HCT116 (cell line): Measurements from ENCODE around the gene PEX11A.

Source experiments
- EZH2 ChIP-seq: fragments of 200-600 bp; sonication (generic); IDR thresholded peaks from 2 replicates; pipeline ENCODE4 v1.6.1; 2017; ENCODE audit warnings: antibody characterized with exemption, mixed run types
- POLR2A ChIP-seq: IDR thresholded peaks from 2 replicates; pipeline ENCODE4 v1.7.0; 2011; ENCODE audit warnings: borderline replicate concordance; ENCODE audit not compliant: insufficient read depth, insufficient read length; ENCODE audit errors: extremely low read depth

DNA sequence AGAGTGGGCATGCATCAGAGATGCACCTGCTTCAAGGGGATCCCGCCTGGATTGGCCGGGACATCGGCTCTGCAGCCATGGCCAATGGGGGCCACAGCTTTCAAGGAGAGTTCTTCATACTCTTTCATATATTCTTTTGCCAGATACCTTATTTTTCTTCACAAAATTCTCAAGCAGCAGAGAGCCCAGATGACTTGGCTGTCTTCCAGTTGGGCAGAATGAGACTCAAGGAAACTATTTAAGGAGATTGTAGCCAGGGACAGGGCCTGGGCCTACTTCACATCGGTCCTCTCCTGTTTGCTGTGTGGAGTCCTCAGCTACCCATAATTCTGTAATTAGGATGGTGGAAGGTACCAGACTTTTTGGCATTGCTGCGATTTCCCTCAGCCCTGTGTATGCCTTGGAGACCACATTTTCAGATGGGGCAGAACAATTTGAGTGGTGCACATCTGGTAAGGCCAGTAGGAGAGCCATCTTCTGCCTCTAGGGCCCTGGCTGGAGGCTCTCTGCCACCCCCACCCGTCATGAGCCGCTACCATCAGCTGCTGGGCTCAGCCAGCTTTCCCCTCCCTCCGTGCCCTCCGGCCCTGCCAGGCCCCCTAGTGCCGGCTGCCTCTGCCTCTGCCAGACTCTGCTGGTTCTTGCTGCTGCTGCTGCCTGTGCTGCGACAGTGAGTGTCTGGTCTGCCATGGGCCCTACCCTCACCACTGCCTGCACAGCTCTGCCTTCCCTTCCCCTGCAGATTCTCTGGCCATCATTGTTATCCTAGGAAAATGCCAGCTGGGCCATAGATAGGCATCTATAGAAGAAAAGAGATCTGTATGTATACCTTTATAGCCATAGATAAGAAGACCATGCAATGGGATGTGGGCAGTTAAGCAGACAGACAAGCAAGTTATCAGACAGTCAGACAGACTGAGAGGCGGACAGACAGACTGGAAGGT, 18.1 kb downstream of the PEX11A start:
- TF ChIP-seq EZH2 (no peak), POLR2A (no peak)
